ENCODE measurements around the gene WASF1. TPM values are rescaled to one million over a fixed set of nuclear protein-coding genes. Genes with fewer than 3 reads are reported as not detected.
A peak's percentile ranks its signal among the peaks of the same experiment; 100 is the strongest.

Gene WASF1
- total and polyA plus RNA-seq, 2 donors (not counting 1 experiment from before 2014, with no cell fraction given) = 13.2 to 37.7 TPM

DNA sequence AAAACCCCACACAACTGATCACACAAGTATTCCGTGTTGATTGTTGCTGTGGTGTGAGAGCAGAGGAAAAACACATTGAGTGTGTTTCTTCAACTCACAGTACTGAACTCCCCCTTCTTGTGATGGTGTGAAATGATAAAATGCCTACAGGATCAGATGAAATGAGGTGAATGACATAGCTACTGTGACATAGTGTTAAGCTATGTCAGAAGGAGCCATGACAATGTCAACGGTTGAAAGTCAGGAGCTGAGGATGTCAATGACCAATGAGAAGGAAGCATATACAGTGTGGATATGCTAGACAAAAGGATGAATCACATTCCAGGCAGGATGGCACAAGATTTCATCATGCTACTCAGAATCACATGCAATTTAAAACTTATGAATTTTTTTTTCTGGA lies 38.8 kb downstream of the WASF1 start:
- Histone ChIP-seq H3K9ac (ENCODE audit: insufficient read depth, low read length) (no peak overlapping the region), H3K4me3 (replicated peaks in 1 of 4; ENCODE audit: control extremely low read depth in 1 of 4, insufficient read depth in 1 of 4, low read depth in 3 of 4, low read length in 4 of 4) (no peak overlapping the region), H2AFZ (ENCODE audit: low read length) (no peak overlapping the region), H3K9me3 (ENCODE audit: control insufficient read depth, insufficient read depth, low read depth, low read length) (no peaks in the 10 kb centered on the region), H3K27ac (ENCODE audit: insufficient read depth, low read length) (no peak overlapping the region), H3K4me2 (ENCODE audit: extremely low read depth, insufficient read depth, low read length) (no peak overlapping the region), H3K36me3 (ENCODE audit: control insufficient read depth, insufficient read depth, low read length) (peaks cover 2% of the 10 kb centered on the region), H3K79me2 (ENCODE audit: control insufficient read depth, insufficient read depth, low read length) (no peaks in the 10 kb centered on the region), H3K4me1 (ENCODE audit: control insufficient read depth, extremely low read depth, insufficient read depth, low read length) (no peaks in the 10 kb centered on the region), H4K20me1 (ENCODE audit: control insufficient read depth, extremely low read depth, insufficient read depth, low read length) (no peaks in the 10 kb centered on the region), H3K27me3 (ENCODE audit: control insufficient read depth, insufficient read depth, low read length) (no peaks in the 10 kb centered on the region)
- DNase-seq (ENCODE audit: low read depth in 2 of 2) = peak; percentile 15 to 86
- TF ChIP-seq CTCF (conservative IDR thresholded peaks at IDR 0.05 in 1 of 2, IDR thresholded peaks at IDR 0.05 in 1 of 2; ENCODE audit: low read depth in 1 of 2, low read length in 2 of 2) = no peak
- no peak for TF ChIP-seq EZH2 (IDR thresholded peaks at IDR 0.05; ENCODE audit: low read length, missing control alignments)

DNA sequence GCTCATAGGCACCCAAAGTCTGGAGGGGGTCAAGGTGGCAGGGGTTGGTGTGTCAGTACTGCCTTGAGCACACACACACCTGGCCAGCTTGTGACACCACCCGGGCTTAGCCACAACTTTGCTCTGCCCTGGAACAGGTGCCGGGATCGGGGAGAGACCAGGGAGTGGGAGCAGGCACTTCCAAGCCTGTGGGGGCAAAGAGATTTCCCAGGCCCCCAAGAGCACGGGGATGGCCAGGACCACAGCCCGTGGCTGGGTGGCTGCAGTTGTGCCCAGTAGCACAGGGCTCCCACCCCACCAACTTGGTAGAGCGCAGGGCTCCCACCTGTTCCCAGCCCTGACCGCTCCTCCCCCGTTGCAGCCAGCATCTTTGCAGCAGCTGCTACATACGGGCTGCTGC lies 40.4 kb downstream of the WASF1 start:
- Histone ChIP-seq H3K4me1 (ENCODE audit: control insufficient read depth, extremely low read depth, insufficient read depth, low read length) (no peaks in the 10 kb centered on the region), H3K4me2 (ENCODE audit: extremely low read depth, insufficient read depth, low read length) (no peak overlapping the region), H3K27me3 (ENCODE audit: control insufficient read depth, insufficient read depth, low read length) (no peaks in the 10 kb centered on the region), H4K20me1 (ENCODE audit: control insufficient read depth, extremely low read depth, insufficient read depth, low read length) (no peaks in the 10 kb centered on the region), H3K4me3 (replicated peaks in 1 of 4; ENCODE audit: control extremely low read depth in 1 of 4, insufficient read depth in 1 of 4, low read depth in 3 of 4, low read length in 4 of 4) (no peak overlapping the region), H3K36me3 (ENCODE audit: control insufficient read depth, insufficient read depth, low read length) (peaks cover 2% of the 10 kb centered on the region), H3K9ac (ENCODE audit: insufficient read depth, low read length) (no peak overlapping the region), H3K9me3 (ENCODE audit: control insufficient read depth, insufficient read depth, low read depth, low read length) (no peaks in the 10 kb centered on the region), H3K79me2 (ENCODE audit: control insufficient read depth, insufficient read depth, low read length) (no peaks in the 10 kb centered on the region), H2AFZ (ENCODE audit: low read length) (no peak overlapping the region), H3K27ac (ENCODE audit: insufficient read depth, low read length) (no peak overlapping the region)
- no peak for TF ChIP-seq CTCF (conservative IDR thresholded peaks at IDR 0.05 in 1 of 2, IDR thresholded peaks at IDR 0.05 in 1 of 2; ENCODE audit: low read depth in 1 of 2, low read length in 2 of 2)
- no peak for DNase-seq (ENCODE audit: low read depth in 2 of 2)

- no peaks in the 10 kb centered on the region for H3K27me3 ChIP-seq (ENCODE audit: control insufficient read depth, insufficient read depth, low read length)
- H3K4me1 ChIP-seq (ENCODE audit: control insufficient read depth, extremely low read depth, insufficient read depth, low read length) = no peaks in the 10 kb centered on the region
- H3K9ac ChIP-seq (ENCODE audit: insufficient read depth, low read length) = no peak overlapping the region
- no peaks in the 10 kb centered on the region for H3K9me3 ChIP-seq (ENCODE audit: control insufficient read depth, insufficient read depth, low read depth, low read length)
- no peak overlapping the region for H3K4me2 ChIP-seq (ENCODE audit: extremely low read depth, insufficient read depth, low read length)
- H2AFZ ChIP-seq (ENCODE audit: low read length) = no peak overlapping the region
- no peak for DNase-seq (ENCODE audit: low read depth in 2 of 2)
- no peaks in the 10 kb centered on the region for H4K20me1 ChIP-seq (ENCODE audit: control insufficient read depth, extremely low read depth, insufficient read depth, low read length)
- H3K79me2 ChIP-seq (ENCODE audit: control insufficient read depth, insufficient read depth, low read length) = no peaks in the 10 kb centered on the region
- no peak overlapping the region for H3K4me3 ChIP-seq (replicated peaks in 1 of 4; ENCODE audit: control extremely low read depth in 1 of 4, insufficient read depth in 1 of 4, low read depth in 3 of 4, low read length in 4 of 4)
- TF ChIP-seq CTCF (conservative IDR thresholded peaks at IDR 0.05 in 1 of 2, IDR thresholded peaks at IDR 0.05 in 1 of 2; ENCODE audit: low read depth in 1 of 2, low read length in 2 of 2) (no peak), EZH2 (IDR thresholded peaks at IDR 0.05; ENCODE audit: low read length, missing control alignments) (no peak)
- H3K36me3 ChIP-seq (ENCODE audit: control insufficient read depth, insufficient read depth, low read length) = peaks cover 2% of the 10 kb centered on the region
- H3K27ac ChIP-seq (ENCODE audit: insufficient read depth, low read length) = no peak overlapping the region
Measured at GRCh38 chr6:110137924-110138887, 41.3 kb downstream of the WASF1 start.
